ENCODE data around the gene EBF3.

The EBF3 gene

GRCh38 chr10:129971381-129972144, 7.5 kb upstream of the EBF3 start:
- DNase-seq, result no peak

GRCh38 chr10:129970465-129971364, 6.6 kb upstream of the EBF3 start:
- DNase-seq, result no peak

GRCh38 chr10:129969911-129970464, 5.9 kb upstream of the EBF3 start:
- no peak for DNase-seq

GRCh38 chr10:129969184-129969910, 5.3 kb upstream of the EBF3 start:
- no peak for DNase-seq

GRCh38 chr10:129968853-129969183, 4.7 kb upstream of the EBF3 start:
- DNase-seq, result no peak

GRCh38 chr10:129968020-129968852, 4.2 kb upstream of the EBF3 start:
- DNase-seq, result no peak

GRCh38 chr10:129967579-129968019, 3.5 kb upstream of the EBF3 start:
- DNase-seq, result no peak

- DNase-seq, result no peak
Measured at GRCh38 chr10:129966889-129967578, 3.0 kb upstream of the EBF3 start.

- no peak for DNase-seq
Measured at GRCh38 chr10:129966370-129966888, 2.4 kb upstream of the EBF3 start.

- no peak for DNase-seq
Measured at GRCh38 chr10:129965959-129966358, 1.9 kb upstream of the EBF3 start.

GRCh38 chr10:129965425-129965808, 1.3 kb upstream of the EBF3 start:
- DNase-seq, result no peak

GRCh38 chr10:129964611-129965424, 744 bp upstream of the EBF3 start:
- DNase-seq, result no peak

- DNase-seq, result no peak
Measured at GRCh38 chr10:129962872-129963640, 1.0 kb downstream of the EBF3 start.

- no peak for DNase-seq
Measured at GRCh38 chr10:129962031-129962871, 1.8 kb downstream of the EBF3 start.

- no peak for DNase-seq
Measured at GRCh38 chr10:129961157-129961701, 2.8 kb downstream of the EBF3 start.

- DNase-seq, result no peak
Measured at GRCh38 chr10:129960481-129961156, 3.5 kb downstream of the EBF3 start.

Data from CD4-positive, alpha-beta T cell treated with Interleukin-17A for 1 hour (primary cell).